Loucy (cell line): ENCODE data around the gene PASK.

ENCODE experiments used
- H2AFZ ChIP-seq: fragments of 200-600 bp; sonication (generic); 2 replicates; pipeline ENCODE4 v1.6.0; 2016; ENCODE audit warnings: antibody characterized with exemption, mild to moderate bottlenecking, low read length, moderate library complexity
- H3F3A ChIP-seq: fragments of 200-600 bp; 2 replicates; pipeline ENCODE4 v1.6.0; 2016; ENCODE audit warnings: antibody characterized with exemption, low read depth, mild to moderate bottlenecking
- H3K27me3 ChIP-seq: fragments of 200-600 bp; sonication (generic); 2 replicates; pipeline ENCODE4 v1.6.1; 2014; ENCODE audit warnings: low read length, mild to moderate bottlenecking; ENCODE audit not compliant: insufficient read depth, poor library complexity, severe bottlenecking
- H3K36me3 ChIP-seq: fragments of 200-600 bp; sonication (generic); 2 replicates; pipeline ENCODE4 v1.6.1; 2016; ENCODE audit warnings: low read length; ENCODE audit not compliant: insufficient read depth
- H3K4me1 ChIP-seq: fragments of 200-600 bp; sonication (generic); 2 replicates; pipeline ENCODE4 v1.5.1; 2014; ENCODE audit warnings: low read length, mild to moderate bottlenecking; ENCODE audit not compliant: insufficient read depth, poor library complexity, severe bottlenecking
- H3K4me2 ChIP-seq: fragments of 200-600 bp; sonication (generic); 2 replicates; pipeline ENCODE4 v1.6.0; 2014; ENCODE audit warnings: antibody characterized with exemption, low read length, low read depth, mild to moderate bottlenecking; ENCODE audit not compliant: poor library complexity, severe bottlenecking
- H3K4me3 ChIP-seq: fragments of 200-600 bp; sonication (generic); 2 replicates; pipeline ENCODE4 v1.5.1; 2014; ENCODE audit warnings: low read length, mild to moderate bottlenecking, mixed read lengths; ENCODE audit not compliant: poor library complexity, severe bottlenecking
- H3K79me2 ChIP-seq: fragments of 200-600 bp; sonication (generic); 2 replicates; pipeline ENCODE4 v1.6.1; 2014; ENCODE audit warnings: low read length; ENCODE audit not compliant: insufficient read depth
- H3K9ac ChIP-seq: fragments of 200-600 bp; sonication (generic); 2 replicates; pipeline ENCODE4 v1.6.0; 2014; ENCODE audit warnings: mild to moderate bottlenecking, low read depth, low read length, moderate library complexity; ENCODE audit not compliant: poor library complexity, severe bottlenecking
- H3K9me2 ChIP-seq: fragments of 200-600 bp; sonication (generic); replicated peaks from 2 replicates; pipeline ENCODE4 v1.6.1; 2016; ENCODE audit warnings: low read depth, low read length, mixed read lengths
- H3K9me3 ChIP-seq: fragments of 200-600 bp; sonication (generic); 2 replicates; pipeline ENCODE4 v1.6.1; 2014; ENCODE audit warnings: mild to moderate bottlenecking, antibody characterized with exemption, low read length, low read depth; ENCODE audit not compliant: insufficient read depth
- H4K20me1 ChIP-seq: fragments of 200-600 bp; sonication (generic); 2 replicates; pipeline ENCODE4 v1.6.0; 2014; ENCODE audit warnings: antibody characterized with exemption, low read length, mild to moderate bottlenecking; ENCODE audit not compliant: insufficient read depth, poor library complexity, severe bottlenecking
- CTCF ChIP-seq: fragments of 200-600 bp; sonication (generic); conservative IDR thresholded peaks from 2 replicates; pipeline ENCODE4 v1.5.1; 2014; ENCODE audit warnings: mild to moderate bottlenecking, antibody characterized with exemption, low read length
- EZH2phosphoT487 ChIP-seq: fragments of 200-600 bp; IDR thresholded peaks from 2 replicates; pipeline ENCODE4 v1.6.1; 2018; ENCODE audit warnings: antibody characterized with exemption, mild to moderate bottlenecking, moderate library complexity, borderline replicate concordance

PASK gene

GRCh38 chr2:241142063-241142462, 7.2 kb downstream of the PASK start:
- Histone ChIP-seq H3K4me3 (no peak overlapping the region), H3F3A (no peaks in the 10 kb centered on the region), H3K4me1 (no peaks in the 10 kb centered on the region), H3K27me3 (no peaks in the 10 kb centered on the region), H3K4me2 (no peak overlapping the region), H3K9ac (no peak overlapping the region), H4K20me1 (peaks cover 9% of the 10 kb centered on the region), H3K79me2 (peaks cover 22% of the 10 kb centered on the region; the same call in 1 of the 2 replicates), H3K36me3 (peaks cover 24% of the 10 kb centered on the region; the same call in 1 of the 2 replicates), H3K9me2 (no peaks in the 10 kb centered on the region), H3K9me3 (no peaks in the 10 kb centered on the region), H2AFZ (no peak overlapping the region)
- no peak for TF ChIP-seq CTCF
- TF ChIP-seq EZH2phosphoT487, result no peak

GRCh38 chr2:241141214-241141770, 8.0 kb downstream of the PASK start:
- Histone ChIP-seq H3K9me2 (no peaks in the 10 kb centered on the region), H3K36me3 (peaks cover 27% of the 10 kb centered on the region; the same call in 1 of the 2 replicates), H3F3A (no peaks in the 10 kb centered on the region), H3K27me3 (no peaks in the 10 kb centered on the region), H2AFZ (no peak overlapping the region), H3K79me2 (peaks cover 20% of the 10 kb centered on the region; the same call in 1 of the 2 replicates), H3K9me3 (no peaks in the 10 kb centered on the region), H3K4me3 (no peak overlapping the region), H4K20me1 (peaks cover 3% of the 10 kb centered on the region), H3K4me2 (no peak overlapping the region), H3K9ac (no peak overlapping the region), H3K4me1 (no peaks in the 10 kb centered on the region)
- TF ChIP-seq EZH2phosphoT487 (no peak), CTCF (no peak)

- H2AFZ ChIP-seq, result no peak overlapping the region
- H3K4me2 ChIP-seq, result no peak overlapping the region
- H3F3A ChIP-seq, result no peaks in the 10 kb centered on the region
- H3K4me3 ChIP-seq, result no peak overlapping the region
- H3K9ac ChIP-seq, result no peak overlapping the region
- peaks cover 35% of the 10 kb centered on the region; the same call in 1 of the 2 replicates for H3K36me3 ChIP-seq
- peaks cover 13% of the 10 kb centered on the region; the same call in 1 of the 2 replicates for H3K79me2 ChIP-seq
- no peak for TF ChIP-seq CTCF
- TF ChIP-seq EZH2phosphoT487, result no peak
- H4K20me1 ChIP-seq, result no peaks in the 10 kb centered on the region
- no peaks in the 10 kb centered on the region for H3K9me2 ChIP-seq
- no peaks in the 10 kb centered on the region for H3K27me3 ChIP-seq
- H3K4me1 ChIP-seq, result no peaks in the 10 kb centered on the region
- H3K9me3 ChIP-seq, result no peaks in the 10 kb centered on the region
These were observed 8.8 kb downstream of the PASK start for GRCh38 chr2:241140445-241140840.
